Smooth muscle cell (in vitro differentiated cells): Measurements from ENCODE around the gene OPTC. TPM values are rescaled to one million over a fixed set of nuclear protein-coding genes. Genes with fewer than 3 reads are reported as not detected.

ENCODE experiments used
- DNase-seq: peaks from one replicate; lab custom pipeline; 2025; ENCODE audit not compliant: unreplicated experiment; lab: John Stamatoyannopoulos, UW
- H2AFZ ChIP-seq: fragments of 200-600 bp; sonication (generic); 2 replicates; pipeline ENCODE4 v1.6.0; 2016; ENCODE audit warnings: antibody characterized with exemption, low read depth, mild to moderate bottlenecking
- H3F3A ChIP-seq: fragments of 200-600 bp; sonication (generic); 2 replicates; pipeline ENCODE4 v1.6.0; 2017; ENCODE audit warnings: antibody characterized with exemption, low read depth
- H3K27ac ChIP-seq: fragments of 200-600 bp; sonication (generic); 2 replicates; pipeline ENCODE4 v1.5.1; 2016; ENCODE audit warnings: low read depth, mild to moderate bottlenecking
- H3K27me3 ChIP-seq: fragments of 200-600 bp; sonication (generic); 2 replicates; pipeline ENCODE4 v1.6.1; 2016; ENCODE audit warnings: low read depth, mild to moderate bottlenecking
- H3K36me3 ChIP-seq: fragments of 200-600 bp; sonication (generic); 2 replicates; pipeline ENCODE4 v1.5.1; 2016; ENCODE audit warnings: low read depth
- H3K4me1 ChIP-seq: fragments of 200-600 bp; sonication (generic); 2 replicates; pipeline ENCODE4 v1.5.1; 2016; ENCODE audit warnings: low read depth
- H3K4me2 ChIP-seq: fragments of 200-600 bp; sonication (generic); 2 replicates; pipeline ENCODE4 v1.6.0; 2016; ENCODE audit warnings: mild to moderate bottlenecking
- H3K4me3 ChIP-seq: fragments of 200-600 bp; sonication (generic); 2 replicates; pipeline ENCODE4 v1.5.1; 2016; ENCODE audit warnings: mild to moderate bottlenecking
- H3K79me2 ChIP-seq: fragments of 200-600 bp; sonication (generic); 2 replicates; pipeline ENCODE4 v1.6.0; 2016; ENCODE audit warnings: low read depth, mild to moderate bottlenecking
- H3K9ac ChIP-seq: fragments of 200-600 bp; sonication (generic); 2 replicates; pipeline ENCODE4 v1.6.0; 2016; ENCODE audit warnings: low read depth
- H3K9me3 ChIP-seq: fragments of 200-600 bp; sonication (generic); replicated peaks from 2 replicates; pipeline ENCODE4 v1.5.1; 2016; ENCODE audit warnings: low read depth
- H4K20me1 ChIP-seq: fragments of 200-600 bp; sonication (generic); 2 replicates; pipeline ENCODE4 v1.6.0; 2016; ENCODE audit warnings: low read depth
- WGBS: methylation state at CpG from one replicate; pipeline ENCODE4 v1.1.7; 2016; ENCODE audit warnings: low lambda C conversion rate; 5-methylcytosine and 5-hydroxymethylcytosine counted together
- polyA plus RNA-seq: library from polyadenylated mRNA; unstranded; fragments of >200 nt; fragmentation: Nextera tagmentation; extraction: Ambion mirVana; gene quantifications from 2 replicates; pipeline ENCODE4 v1.2.1, GENCODE V29; 2016
- total RNA-seq: library from RNA; depleted of rRNA; stranded (reverse); fragments of >200 nt; gene quantifications from 2 replicates; pipeline ENCODE4 v1.2.3, GENCODE V29; 2014
- TF ChIP-seq, protein P1 (sequence below): fragments of 200-600 bp; sonication (generic); IDR thresholded peaks from 2 replicates; pipeline ENCODE4 v1.5.1; 2017; ENCODE audit warnings: borderline replicate concordance, mild to moderate bottlenecking, antibody characterized with exemption; ENCODE audit not compliant: insufficient read depth, poor library complexity, severe bottlenecking

OPTC gene
- total and polyA plus RNA-seq, 2 experiments from 2014 or later: 0.46 TPM; not detected in 1

DNA sequence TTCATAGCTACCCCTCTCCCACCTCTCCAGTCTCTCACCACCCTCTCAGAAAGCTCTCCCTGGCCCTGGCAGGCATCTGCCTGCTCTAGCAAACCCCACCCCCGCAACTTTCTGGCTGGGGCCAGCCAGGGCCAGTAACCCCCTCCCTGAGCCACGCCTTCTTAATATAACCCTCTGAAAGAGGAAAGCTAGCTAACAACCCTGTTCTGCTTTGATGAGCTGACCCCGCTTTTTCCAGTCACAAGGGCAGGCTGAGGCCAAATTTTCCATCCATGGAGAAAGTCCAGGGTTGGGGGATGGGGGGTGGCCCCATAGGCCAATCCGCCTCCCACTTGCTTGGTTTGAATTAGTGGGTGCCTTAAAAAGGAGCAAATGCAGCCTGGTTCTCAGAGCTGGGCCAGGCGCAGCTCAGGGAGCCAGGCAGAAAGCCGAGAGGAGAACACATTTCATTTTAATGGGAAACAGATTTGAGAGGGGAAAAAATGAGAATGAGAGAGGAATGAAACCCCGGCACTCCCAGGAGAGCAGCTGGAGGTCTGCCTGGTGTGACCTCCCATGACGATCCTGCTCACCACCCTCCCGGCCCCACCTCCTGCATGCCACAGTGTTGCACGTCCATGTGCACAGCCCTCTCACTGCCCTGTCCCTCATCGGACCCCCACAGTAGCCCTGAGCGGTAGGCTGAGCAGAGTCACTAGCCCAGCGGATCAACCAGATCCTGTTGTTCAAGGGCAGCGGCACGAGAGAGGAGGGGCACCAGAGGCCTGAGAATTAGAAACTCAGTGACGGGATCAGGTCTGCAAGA lies 62.3 kb downstream of the OPTC start:
- peak overlapping the region; percentile 93 for H3K27ac ChIP-seq
- 21% methylated on average over 16 of the region's 16 CpGs for WGBS
- H3K4me2 ChIP-seq: peak overlapping the region; percentile 76
- no peaks in the 10 kb centered on the region for H3K79me2 ChIP-seq
- H3K9me3 ChIP-seq: no peaks in the 10 kb centered on the region
- TF ChIP-seq, protein P1, sequence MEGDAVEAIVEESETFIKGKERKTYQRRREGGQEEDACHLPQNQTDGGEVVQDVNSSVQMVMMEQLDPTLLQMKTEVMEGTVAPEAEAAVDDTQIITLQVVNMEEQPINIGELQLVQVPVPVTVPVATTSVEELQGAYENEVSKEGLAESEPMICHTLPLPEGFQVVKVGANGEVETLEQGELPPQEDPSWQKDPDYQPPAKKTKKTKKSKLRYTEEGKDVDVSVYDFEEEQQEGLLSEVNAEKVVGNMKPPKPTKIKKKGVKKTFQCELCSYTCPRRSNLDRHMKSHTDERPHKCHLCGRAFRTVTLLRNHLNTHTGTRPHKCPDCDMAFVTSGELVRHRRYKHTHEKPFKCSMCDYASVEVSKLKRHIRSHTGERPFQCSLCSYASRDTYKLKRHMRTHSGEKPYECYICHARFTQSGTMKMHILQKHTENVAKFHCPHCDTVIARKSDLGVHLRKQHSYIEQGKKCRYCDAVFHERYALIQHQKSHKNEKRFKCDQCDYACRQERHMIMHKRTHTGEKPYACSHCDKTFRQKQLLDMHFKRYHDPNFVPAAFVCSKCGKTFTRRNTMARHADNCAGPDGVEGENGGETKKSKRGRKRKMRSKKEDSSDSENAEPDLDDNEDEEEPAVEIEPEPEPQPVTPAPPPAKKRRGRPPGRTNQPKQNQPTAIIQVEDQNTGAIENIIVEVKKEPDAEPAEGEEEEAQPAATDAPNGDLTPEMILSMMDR: no peak
- H3F3A ChIP-seq: peaks cover 32% of the 10 kb centered on the region
- H2AFZ ChIP-seq: peak overlapping the region; percentile 35
- peaks cover 40% of the 10 kb centered on the region for H3K4me1 ChIP-seq
- no peaks in the 10 kb centered on the region for H3K36me3 ChIP-seq
- no peak overlapping the region for H3K4me3 ChIP-seq
- peak; percentile 21 for DNase-seq
- H3K27me3 ChIP-seq: no peaks in the 10 kb centered on the region
- H3K9ac ChIP-seq: peak overlapping the region; percentile 63
- H4K20me1 ChIP-seq: no peaks in the 10 kb centered on the region

DNA sequence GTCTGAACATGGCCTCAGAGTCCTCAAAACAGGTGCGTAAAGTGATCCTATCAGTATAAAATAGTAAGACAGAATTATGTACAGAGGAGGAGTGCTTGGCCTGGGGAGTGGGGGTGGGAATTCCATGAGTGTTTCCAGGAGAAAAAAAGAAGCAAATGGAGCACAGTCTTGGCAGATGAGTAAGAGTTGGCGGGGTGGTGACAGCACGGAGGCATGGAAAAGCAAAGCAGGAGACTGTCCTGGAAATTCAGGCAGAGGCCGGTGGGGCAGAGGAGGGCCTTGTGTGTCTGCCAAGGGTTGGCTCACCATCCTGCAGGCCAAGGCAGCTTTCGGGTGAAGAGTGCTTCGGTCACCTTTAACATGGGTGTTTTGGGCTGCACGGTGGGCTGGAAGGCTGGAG lies 63.4 kb downstream of the OPTC start:
- peak; percentile 32 for DNase-seq
- peak overlapping the region; percentile 72 for H3K9ac ChIP-seq
- TF ChIP-seq, protein P1: no peak
- peak overlapping the region; percentile 76 for H3K4me2 ChIP-seq
- H3K36me3 ChIP-seq: no peaks in the 10 kb centered on the region
- H3K27ac ChIP-seq: peak overlapping the region; percentile 93
- peaks cover 32% of the 10 kb centered on the region for H3F3A ChIP-seq
- 41% methylated on average over 7 of the region's 7 CpGs for WGBS
- H3K9me3 ChIP-seq: no peaks in the 10 kb centered on the region
- H3K27me3 ChIP-seq: no peaks in the 10 kb centered on the region
- H3K4me3 ChIP-seq: no peak overlapping the region
- H2AFZ ChIP-seq: no peak overlapping the region
- H4K20me1 ChIP-seq: no peaks in the 10 kb centered on the region
- H3K79me2 ChIP-seq: no peaks in the 10 kb centered on the region
- H3K4me1 ChIP-seq: peaks cover 40% of the 10 kb centered on the region

DNA sequence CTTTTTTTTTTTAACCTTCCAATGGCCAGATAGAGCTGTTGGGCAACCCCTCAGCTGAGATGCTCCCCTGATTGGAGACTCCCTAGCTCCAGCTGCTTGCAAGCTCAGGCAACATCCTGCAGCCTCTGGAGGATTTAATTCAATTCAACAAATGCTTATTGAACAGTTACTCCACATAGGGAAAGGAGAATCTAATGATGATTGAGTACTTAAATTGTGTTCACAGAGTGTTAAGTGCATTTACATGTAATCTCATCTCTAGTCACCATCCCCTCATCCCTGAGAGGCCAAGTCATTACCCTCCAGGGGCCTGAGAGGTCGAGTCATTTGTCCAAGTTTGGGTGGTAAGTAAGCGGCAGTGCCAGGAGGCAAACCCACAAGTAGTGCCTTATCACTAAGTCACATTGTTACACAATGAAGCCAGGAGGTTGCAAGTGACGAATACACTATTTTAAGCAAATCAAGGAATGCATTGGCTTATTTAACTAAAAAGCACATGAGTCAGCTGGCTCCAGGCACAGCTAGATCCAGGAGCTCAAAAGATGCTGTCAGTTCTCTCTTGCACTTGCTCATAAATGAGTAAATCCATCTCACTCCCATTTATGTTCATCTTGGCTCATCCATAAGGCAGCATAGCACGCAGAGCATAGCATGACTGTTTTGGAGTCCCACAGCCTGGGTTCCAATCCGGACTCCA lies 64.3 kb downstream of the OPTC start:
- H4K20me1 ChIP-seq: no peaks in the 10 kb centered on the region
- H3K4me3 ChIP-seq: no peak overlapping the region
- 7% methylated on average over 5 of the region's 5 CpGs for WGBS
- H3K36me3 ChIP-seq: no peaks in the 10 kb centered on the region
- H3K9ac ChIP-seq: peak overlapping the region; percentile 72
- H3K79me2 ChIP-seq: no peaks in the 10 kb centered on the region
- H3K4me1 ChIP-seq: peaks cover 40% of the 10 kb centered on the region
- peak overlapping the region; percentile 93 for H3K27ac ChIP-seq
- H3F3A ChIP-seq: peaks cover 32% of the 10 kb centered on the region
- no peaks in the 10 kb centered on the region for H3K9me3 ChIP-seq
- no peak overlapping the region for H2AFZ ChIP-seq
- no peak for DNase-seq
- no peaks in the 10 kb centered on the region for H3K27me3 ChIP-seq
- H3K4me2 ChIP-seq: peak overlapping the region; percentile 76
- TF ChIP-seq, protein P1: no peak

Other genes with a start within 250 kb of the OPTC start
- gene BTG2, start 188.6 kb upstream of the OPTC start, total RNA-seq: 80.0 and 96.1 TPM in 2 replicates
- gene BTG2, start 188.6 kb upstream of the OPTC start, polyA plus RNA-seq: 93.8 and 101 TPM in 2 replicates
- gene FMOD, start 143.0 kb upstream of the OPTC start, total RNA-seq: 247 and 332 TPM in 2 replicates
- gene FMOD, start 143.0 kb upstream of the OPTC start, polyA plus RNA-seq: 207 and 369 TPM in 2 replicates
- gene PRELP, start 18.3 kb upstream of the OPTC start, total RNA-seq: 0.04 and 0.31 TPM in 2 replicates
- 1.6 and 2.1 TPM in 2 replicates for gene PRELP, start 18.3 kb upstream of the OPTC start, polyA plus RNA-seq
- 104 and 113 TPM in 2 replicates for gene ATP2B4, start 132.7 kb downstream of the OPTC start, total RNA-seq
- 31.1 and 49.3 TPM in 2 replicates for gene ATP2B4, start 132.7 kb downstream of the OPTC start, polyA plus RNA-seq